ENCODE data around the gene ZBTB16.

GRCh38 chr11:114073007-114073827, 13.7 kb downstream of the ZBTB16 start:
- TF ChIP-seq POLR2A (IDR thresholded peaks at IDR 0.05), result no peak
- no peak for TF ChIP-seq EP300 (IDR thresholded peaks at IDR 0.05)
- no peak for TF ChIP-seq CTCF (IDR thresholded peaks at IDR 0.05)
- no peak for TF ChIP-seq POLR2AphosphoS5 (IDR thresholded peaks at IDR 0.05)

Data from stomach (tissue), 4 donors.